Karpas-422 (cell line): Measurements from ENCODE around the gene ZNF283. TPM values are rescaled to one million over a fixed set of nuclear protein-coding genes. Genes with fewer than 3 reads are reported as not detected.

Source experiments
- DNase-seq: peaks from one replicate; pipeline ENCODE4 v3.0.0-alpha.2; 2015
- H2AFZ ChIP-seq: fragments of 200-600 bp; sonication (generic); 2 replicates; pipeline ENCODE4 v1.6.1; 2014; ENCODE audit warnings: antibody characterized with exemption, low read length, mixed read lengths
- H3K27ac ChIP-seq: fragments of 200-600 bp; sonication (generic); 2 replicates; pipeline ENCODE4 v1.5.1; 2014; ENCODE audit warnings: mild to moderate bottlenecking, low read length, moderate library complexity
- H3K27me3 ChIP-seq: fragments of 200-600 bp; sonication (generic); 2 replicates; pipeline ENCODE4 v1.6.1; 2014; ENCODE audit warnings: low read length, mixed read lengths
- H3K36me3 ChIP-seq: fragments of 200-600 bp; sonication (generic); 2 replicates; pipeline ENCODE4 v1.6.1; 2014; ENCODE audit warnings: low read length, mixed read lengths; ENCODE audit not compliant: insufficient read depth
- H3K4me1 ChIP-seq: fragments of 200-600 bp; sonication (generic); 2 replicates; pipeline ENCODE4 v1.6.1; 2014; ENCODE audit warnings: mild to moderate bottlenecking, low read length, mixed read lengths
- H3K4me2 ChIP-seq: fragments of 200-600 bp; sonication (generic); 2 replicates; pipeline ENCODE4 v1.6.1; 2014; ENCODE audit warnings: low read length, low read depth, mild to moderate bottlenecking; ENCODE audit not compliant: poor library complexity, severe bottlenecking
- H3K4me3 ChIP-seq: fragments of 200-600 bp; sonication (generic); 2 replicates; pipeline ENCODE4 v1.5.1; 2014; ENCODE audit warnings: mild to moderate bottlenecking, antibody characterized with exemption, low read length, mixed read lengths
- H3K79me2 ChIP-seq: fragments of 200-600 bp; sonication (generic); 2 replicates; pipeline ENCODE4 v1.6.1; 2014; ENCODE audit warnings: mild to moderate bottlenecking, low read length, mixed read lengths
- H3K9ac ChIP-seq: fragments of 200-600 bp; sonication (generic); 2 replicates; pipeline ENCODE4 v1.6.0; 2014; ENCODE audit warnings: low read length
- H3K9me2 ChIP-seq: fragments of 200-600 bp; sonication (generic), shearing (Covaris generic); replicated peaks from 2 replicates; pipeline ENCODE4 v1.6.0; 2014; ENCODE audit warnings: mild to moderate bottlenecking, low read length, moderate library complexity; ENCODE audit not compliant: insufficient read depth
- H3K9me3 ChIP-seq: fragments of 300-700, 200-600 bp; sonication (generic); 2 replicates; pipeline ENCODE4 v1.6.1; 2014; ENCODE audit warnings: low read length, mixed read lengths
- H4K20me1 ChIP-seq: fragments of 200-600 bp; sonication (generic); 2 replicates; pipeline ENCODE4 v1.6.1; 2014; ENCODE audit warnings: mild to moderate bottlenecking, antibody characterized with exemption, low read length, low read depth; ENCODE audit not compliant: insufficient read depth
- total RNA-seq: library from RNA; depleted of rRNA; stranded (reverse); fragments of >200 nt; shearing (Covaris generic); gene quantifications from 2 replicates; pipeline ENCODE4 v1.2.3, GENCODE V29; 2014; ENCODE audit warnings: low replicate concordance

ZNF283 gene
- total RNA-seq, 1 experiment from 2014 or later, result 18.5 TPM

DNA sequence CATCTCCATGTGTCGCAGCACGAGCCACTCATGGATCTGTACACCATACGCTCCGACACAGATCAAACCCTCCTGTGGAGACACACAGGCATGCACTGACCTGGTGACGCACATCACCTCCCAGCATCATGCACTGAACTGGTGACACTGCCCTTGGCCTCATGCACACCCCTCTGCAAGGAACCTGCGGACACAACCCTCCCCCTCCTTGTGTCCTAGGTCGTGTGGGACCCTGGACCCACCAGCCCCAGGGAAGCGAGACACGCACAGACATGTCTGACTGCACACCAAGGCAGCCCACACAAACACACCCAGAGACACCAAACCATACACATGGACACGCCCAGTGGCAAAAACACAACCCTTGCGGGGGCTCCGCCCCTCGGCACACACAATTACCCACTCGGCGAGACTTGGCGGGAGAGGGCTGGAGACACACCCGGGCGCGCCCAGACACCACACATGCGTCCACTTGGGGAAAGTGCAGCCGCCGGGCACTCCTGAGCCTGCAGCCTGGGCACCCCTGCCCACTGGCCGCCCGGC lies 44.4 kb upstream of the ZNF283 start:
- Histone ChIP-seq H3K9ac (no peak overlapping the region), H2AFZ (no peak overlapping the region), H3K4me2 (no peak overlapping the region), H3K4me3 (no peak overlapping the region), H3K36me3 (no peaks in the 10 kb centered on the region), H3K9me2 (no peaks in the 10 kb centered on the region), H3K79me2 (no peaks in the 10 kb centered on the region), H3K27ac (no peak overlapping the region), H3K27me3 (no peaks in the 10 kb centered on the region), H4K20me1 (no peaks in the 10 kb centered on the region), H3K4me1 (peaks cover 8% of the 10 kb centered on the region; the same call in 1 of the 2 replicates), H3K9me3 (no peaks in the 10 kb centered on the region)
- DNase-seq, result no peak

DNA sequence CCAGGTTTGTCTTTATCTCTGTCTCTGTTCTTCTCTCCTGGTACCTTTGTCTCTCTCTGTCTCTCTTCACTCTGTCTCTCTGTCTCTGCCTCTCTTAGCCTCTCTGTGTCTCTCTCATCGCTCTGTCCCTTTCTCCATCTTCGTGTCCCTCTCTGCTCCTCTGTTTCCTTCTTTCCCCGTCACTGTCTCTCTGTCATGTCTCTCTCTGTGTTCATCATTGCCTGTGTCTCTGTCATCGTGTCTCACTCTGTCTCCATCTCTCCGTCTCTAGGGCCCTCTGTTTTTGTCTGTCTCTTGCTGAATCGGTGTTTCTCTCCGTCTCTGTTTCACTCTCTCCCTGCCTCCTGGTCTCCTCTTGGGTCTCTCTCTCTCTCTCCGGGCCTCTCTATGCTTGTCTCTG lies 43.5 kb upstream of the ZNF283 start:
- Histone ChIP-seq H2AFZ (no peak overlapping the region), H3K4me1 (peaks cover 8% of the 10 kb centered on the region; the same call in 1 of the 2 replicates), H3K9ac (no peak overlapping the region)

DNA sequence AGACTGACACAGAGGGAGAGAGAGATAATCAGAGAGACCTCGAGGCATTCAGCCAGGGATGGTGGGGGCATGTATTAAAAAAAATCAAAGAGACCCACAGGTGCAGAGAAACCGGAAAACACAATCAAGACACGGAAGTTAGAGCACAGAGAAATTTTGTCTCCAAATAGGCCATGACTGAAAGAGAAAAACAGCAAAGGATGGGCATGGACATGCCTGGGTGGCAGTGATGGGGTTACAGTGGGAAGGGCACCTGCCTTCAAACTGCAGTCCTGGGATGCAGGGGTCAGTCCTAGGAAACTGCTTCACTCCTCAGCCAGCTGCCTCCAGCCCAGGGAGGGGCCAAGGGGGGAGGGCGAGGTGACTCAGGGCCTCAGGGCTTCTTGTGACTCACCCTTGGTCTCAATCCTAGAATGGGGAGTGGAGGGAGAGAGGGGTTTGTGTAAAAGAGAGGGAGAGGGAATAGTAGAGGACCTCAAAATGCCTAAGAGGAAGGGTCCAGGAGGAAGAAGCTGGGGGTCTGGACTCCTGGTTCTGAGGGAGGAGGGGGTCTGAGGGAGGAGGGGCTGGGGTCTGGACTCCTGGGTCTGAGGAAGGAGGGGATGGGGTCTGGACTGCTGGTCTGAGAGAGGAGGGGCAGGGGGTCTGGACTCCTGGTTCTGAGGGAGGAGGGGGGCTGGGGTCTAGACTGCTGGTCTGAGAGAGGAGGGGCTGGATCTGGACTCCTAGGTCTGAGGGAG lies 42.7 kb upstream of the ZNF283 start:
- H3K4me3 ChIP-seq, result no peak overlapping the region
- H2AFZ ChIP-seq, result peak overlapping the region; percentile 69; the same call in 1 of the 2 replicates

More for the DNA sequence above, 43.5 kb upstream of the ZNF283 start:
- H3K4me3 ChIP-seq, result no peak overlapping the region
- H3K79me2 ChIP-seq, result no peaks in the 10 kb centered on the region
- H3K9me2 ChIP-seq, result no peaks in the 10 kb centered on the region
- H3K9me3 ChIP-seq, result no peaks in the 10 kb centered on the region
- no peak for DNase-seq
- H3K27me3 ChIP-seq, result no peaks in the 10 kb centered on the region
- no peak overlapping the region for H3K27ac ChIP-seq
- no peak overlapping the region for H3K4me2 ChIP-seq
- H3K36me3 ChIP-seq, result no peaks in the 10 kb centered on the region
- no peaks in the 10 kb centered on the region for H4K20me1 ChIP-seq

DNA sequence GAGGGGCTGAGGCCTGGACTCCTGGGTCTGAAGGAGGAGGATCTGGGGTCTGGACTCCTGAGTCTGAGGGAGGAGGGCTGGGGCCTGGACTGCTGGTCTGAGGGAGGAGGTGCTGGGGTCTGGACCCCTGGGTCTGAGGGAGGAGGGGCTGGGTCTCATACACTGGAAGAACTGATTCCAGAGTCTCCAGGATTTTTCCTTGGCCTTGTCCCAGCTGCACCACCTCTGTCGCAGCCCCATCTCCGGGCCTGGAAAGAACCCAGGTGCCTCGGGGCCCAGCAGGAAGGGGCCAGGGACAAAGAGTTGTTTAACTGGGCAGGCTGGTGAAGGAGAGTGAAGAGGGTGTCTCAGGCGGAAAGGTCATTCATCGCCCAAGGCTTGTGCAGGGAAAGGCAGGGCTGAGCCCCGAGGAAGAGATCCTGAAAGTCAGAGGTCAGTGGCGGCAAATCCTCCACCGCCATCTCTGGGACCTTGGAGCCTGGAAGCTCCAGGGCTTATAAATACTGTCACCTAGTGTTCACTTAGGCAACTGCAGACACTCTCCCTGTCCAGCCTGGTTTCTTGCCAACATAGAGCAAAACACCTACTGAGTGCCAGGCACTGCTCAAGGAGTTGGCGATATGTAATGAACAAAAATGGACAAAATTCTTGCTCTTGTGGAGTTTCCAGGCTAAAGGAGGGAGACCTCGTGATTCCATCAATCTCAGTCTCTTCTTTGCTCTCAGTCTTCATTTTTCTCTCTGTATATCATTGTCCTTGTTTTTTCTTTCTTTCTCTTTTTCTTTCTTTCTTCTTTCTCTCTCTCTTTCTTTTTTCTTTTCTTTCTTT lies 41.9 kb upstream of the ZNF283 start:
- Histone ChIP-seq H3K9me2 (no peaks in the 10 kb centered on the region), H3K9ac (peak overlapping the region; percentile 40; the same call in 1 of the 2 replicates), H4K20me1 (no peaks in the 10 kb centered on the region), H3K27ac (no peak overlapping the region), H3K79me2 (no peaks in the 10 kb centered on the region), H3K9me3 (no peaks in the 10 kb centered on the region), H3K27me3 (no peaks in the 10 kb centered on the region), H3K4me2 (peak overlapping the region; percentile 30), H3K4me3 (no peak overlapping the region), H3K4me1 (peaks cover 8% of the 10 kb centered on the region; the same call in 1 of the 2 replicates), H2AFZ (0 out of 2 replicates have a peak overlapping the region, but pooled peaks have one; percentile 85), H3K36me3 (no peaks in the 10 kb centered on the region)
- DNase-seq, result peak; percentile 83

More for the DNA sequence above, 42.7 kb upstream of the ZNF283 start:
- Histone ChIP-seq H3K4me2 (no peak overlapping the region), H3K79me2 (no peaks in the 10 kb centered on the region), H3K4me1 (peaks cover 8% of the 10 kb centered on the region; the same call in 1 of the 2 replicates), H3K36me3 (no peaks in the 10 kb centered on the region), H3K9me2 (no peaks in the 10 kb centered on the region), H4K20me1 (no peaks in the 10 kb centered on the region), H3K27ac (no peak overlapping the region), H3K27me3 (no peaks in the 10 kb centered on the region), H3K9me3 (no peaks in the 10 kb centered on the region), H3K9ac (no peak overlapping the region)
- no peak for DNase-seq

DNA sequence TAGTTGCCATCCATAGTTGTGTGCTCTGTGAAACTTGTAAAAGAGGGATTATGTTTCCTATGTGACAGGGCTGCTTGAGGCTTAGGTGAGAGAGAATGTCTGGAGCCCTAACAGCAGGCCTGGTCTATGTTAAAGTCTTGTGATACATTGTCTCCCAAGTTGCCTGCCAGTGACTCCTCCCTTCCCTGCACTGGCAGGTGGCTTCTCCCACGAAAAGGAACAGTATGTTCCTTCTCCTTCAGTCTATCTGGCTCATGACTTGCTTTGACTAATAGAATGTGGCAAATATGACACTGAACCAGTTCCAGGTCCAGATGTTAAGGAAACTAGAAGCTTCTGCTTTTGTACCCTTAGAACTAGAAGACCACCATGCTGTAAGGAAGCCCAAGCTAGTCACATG lies 40.5 kb upstream of the ZNF283 start:
- Histone ChIP-seq H3K9me3 (no peaks in the 10 kb centered on the region), H3K27ac (no peak overlapping the region), H3K4me1 (peaks cover 8% of the 10 kb centered on the region; the same call in 1 of the 2 replicates)

DNA sequence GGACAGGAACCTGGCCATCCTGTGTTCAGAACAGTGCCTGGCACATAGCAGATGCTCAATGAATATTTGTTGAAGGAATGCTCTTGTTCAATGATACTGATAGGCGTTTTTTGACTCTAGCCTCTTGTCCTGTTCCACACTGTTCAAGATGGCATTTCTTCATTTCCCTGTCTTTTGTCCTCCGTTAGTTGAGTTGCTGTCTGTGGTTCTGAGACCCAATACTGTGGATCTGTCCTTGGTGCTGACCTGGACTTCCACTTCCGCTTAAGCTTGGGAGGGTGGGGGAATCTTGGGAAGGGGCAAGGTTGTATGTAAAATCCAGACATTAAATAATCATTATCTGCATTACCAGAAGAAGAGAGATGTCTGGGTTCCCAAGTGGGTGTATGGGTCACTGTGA lies 38.1 kb upstream of the ZNF283 start:
- Histone ChIP-seq H2AFZ (no peak overlapping the region), H3K9ac (no peak overlapping the region), H3K79me2 (no peaks in the 10 kb centered on the region), H3K27ac (no peak overlapping the region), H3K36me3 (no peaks in the 10 kb centered on the region), H4K20me1 (no peaks in the 10 kb centered on the region), H3K4me1 (peaks cover 8% of the 10 kb centered on the region; the same call in 1 of the 2 replicates), H3K4me2 (no peak overlapping the region), H3K9me2 (no peaks in the 10 kb centered on the region), H3K9me3 (no peaks in the 10 kb centered on the region), H3K4me3 (no peak overlapping the region), H3K27me3 (no peaks in the 10 kb centered on the region)
- peak; percentile 68 for DNase-seq

More for the DNA sequence above, 40.5 kb upstream of the ZNF283 start:
- Histone ChIP-seq H3K79me2 (no peaks in the 10 kb centered on the region), H3K4me3 (no peak overlapping the region), H3K36me3 (no peaks in the 10 kb centered on the region), H3K9me2 (no peaks in the 10 kb centered on the region), H2AFZ (no peak overlapping the region), H3K27me3 (no peaks in the 10 kb centered on the region), H3K9ac (no peak overlapping the region), H3K4me2 (no peak overlapping the region), H4K20me1 (no peaks in the 10 kb centered on the region)
- no peak for DNase-seq

DNA sequence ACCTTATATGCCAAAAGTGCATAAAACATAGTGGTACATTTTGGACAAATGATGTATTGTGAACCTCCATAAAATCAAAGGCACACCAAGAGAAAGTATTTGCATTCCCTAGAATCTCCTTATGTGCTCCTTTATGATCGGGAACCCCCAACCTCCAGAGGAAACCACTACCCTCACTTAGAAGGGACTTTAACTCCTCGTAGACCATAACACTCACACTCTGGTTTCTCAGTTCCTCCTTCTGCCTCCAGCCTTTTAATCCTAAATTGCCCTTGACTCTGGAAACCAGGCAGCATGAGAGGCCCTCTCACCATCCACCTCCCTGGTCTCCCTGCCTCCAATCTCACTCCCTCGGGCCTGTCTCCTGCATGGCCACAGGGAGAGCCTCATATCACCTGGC lies 36.5 kb upstream of the ZNF283 start:
- H3K9me2 ChIP-seq, result no peaks in the 10 kb centered on the region
- H3K27me3 ChIP-seq, result no peaks in the 10 kb centered on the region
- no peak for DNase-seq
- no peaks in the 10 kb centered on the region for H3K4me1 ChIP-seq
- H3K79me2 ChIP-seq, result no peaks in the 10 kb centered on the region
- no peaks in the 10 kb centered on the region for H4K20me1 ChIP-seq
- no peaks in the 10 kb centered on the region for H3K36me3 ChIP-seq
- no peak overlapping the region for H2AFZ ChIP-seq
- no peak overlapping the region for H3K4me3 ChIP-seq
- H3K4me2 ChIP-seq, result no peak overlapping the region
- H3K9ac ChIP-seq, result no peak overlapping the region
- H3K9me3 ChIP-seq, result no peaks in the 10 kb centered on the region
- H3K27ac ChIP-seq, result no peak overlapping the region

DNA sequence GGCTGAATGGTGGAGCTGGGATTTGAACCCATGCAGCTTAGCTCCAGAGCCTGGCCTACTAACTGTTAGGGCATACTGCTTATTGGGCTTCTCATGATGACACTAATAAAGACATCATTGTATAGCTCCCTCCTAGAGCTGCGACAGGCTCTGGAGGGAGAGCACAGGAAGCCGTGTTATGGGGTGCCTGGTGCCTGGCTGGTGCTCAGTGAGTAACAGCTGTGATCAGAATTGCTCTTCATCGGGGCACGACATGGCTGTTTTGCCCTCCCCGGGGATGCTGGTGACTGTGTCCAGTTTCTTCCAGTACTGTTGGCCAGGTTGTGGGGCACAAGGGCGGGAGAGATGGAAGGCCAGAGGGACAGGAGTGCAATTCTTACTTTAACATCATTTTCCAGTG lies 30.0 kb upstream of the ZNF283 start:
- Histone ChIP-seq H3K36me3 (no peaks in the 10 kb centered on the region), H3K4me2 (no peak overlapping the region), H2AFZ (no peak overlapping the region), H3K79me2 (no peaks in the 10 kb centered on the region), H3K9ac (no peak overlapping the region), H3K4me3 (no peak overlapping the region), H3K4me1 (no peaks in the 10 kb centered on the region), H3K9me2 (no peaks in the 10 kb centered on the region), H3K27me3 (no peaks in the 10 kb centered on the region), H4K20me1 (no peaks in the 10 kb centered on the region), H3K27ac (no peak overlapping the region), H3K9me3 (no peaks in the 10 kb centered on the region)
- no peak for DNase-seq
